PC-3 (cell line): Measurements from ENCODE around the gene PLA2G4F. TPM values are rescaled to one million over a fixed set of nuclear protein-coding genes. Genes with fewer than 3 reads are reported as not detected.

Experiments used
- ATAC-seq: fragments of 200-7000 bp; cut with Tn5 transposase; 2 replicates; pipeline ENCODE4 v1.9.1; 2020; ENCODE audit warnings: mild to moderate bottlenecking, moderate library complexity
- BruUV-seq: library from RNA; stranded (reverse); fragments of 400-500 nt; replicated peaks from 2 replicates; lab custom pipeline; 2021; lab: Mats Ljungman, UMichigan
- CTCF ChIA-PET: fragments of 300-600 bp; sonication (Branson Sonifier 250); formaldehyde crosslinking; loops from one replicate; lab custom pipeline; 2022; ENCODE audit warnings: antibody characterized with exemption; lab: Charles Lee
- POLR2A ChIA-PET: fragments of 300-600 bp; sonication (Branson Sonifier 250); formaldehyde crosslinking; loops from one replicate; lab custom pipeline; 2022; ENCODE audit warnings: antibody characterized with exemption; ENCODE audit not compliant: unreplicated experiment; lab: Charles Lee
- DNase-seq: peaks from one replicate; pipeline ENCODE4 v3.0.0-alpha.2; 2015
- H2AFZ ChIP-seq: fragments of 300-600 bp; sonication (generic); 2 replicates; pipeline ENCODE4 v1.6.0; 2016; ENCODE audit warnings: antibody characterized with exemption, low read length
- H3F3A ChIP-seq: fragments of 300-600 bp; sonication (generic); one replicate; pipeline ENCODE4 v1.6.0; 2017; ENCODE audit warnings: antibody characterized with exemption, low read length, control low read depth, mild to moderate bottlenecking; ENCODE audit not compliant: unreplicated experiment
- H3K27ac ChIP-seq: fragments of 300-600 bp; sonication (generic); 2 replicates; pipeline ENCODE4 v1.5.1; 2016; ENCODE audit warnings: mild to moderate bottlenecking, low read length
- H3K27me3 ChIP-seq: fragments of 300-600 bp; sonication (generic); 2 replicates; pipeline ENCODE4 v1.6.1; 2016; ENCODE audit warnings: low read length, mixed read lengths
- H3K36me3 ChIP-seq: fragments of 300-600 bp; sonication (generic); 2 replicates; pipeline ENCODE4 v1.6.1; 2016; ENCODE audit warnings: low read depth, mixed run types, low read length, mixed read lengths
- H3K4me1 ChIP-seq: fragments of 300-600 bp; sonication (generic); 2 replicates; pipeline ENCODE4 v1.5.1; 2016; ENCODE audit warnings: low read length; ENCODE audit not compliant: insufficient read depth
- H3K4me2 ChIP-seq: fragments of 300-600 bp; sonication (generic); 2 replicates; pipeline ENCODE4 v1.6.0; 2016; ENCODE audit warnings: low read length
- H3K4me3 ChIP-seq: fragments of 300-600 bp; sonication (generic); 2 replicates; pipeline ENCODE4 v1.5.1; 2016; ENCODE audit warnings: mild to moderate bottlenecking, low read length, mixed read lengths
- H3K79me2 ChIP-seq: fragments of 300-600 bp; sonication (generic); 2 replicates; pipeline ENCODE4 v1.6.1; 2017; ENCODE audit warnings: low read length, mixed read lengths
- H3K9ac ChIP-seq: fragments of 300-600 bp; sonication (generic); 2 replicates; pipeline ENCODE4 v1.6.0; 2016; ENCODE audit warnings: mild to moderate bottlenecking, low read length
- H3K9me2 ChIP-seq: fragments of 300-600 bp; sonication (generic); replicated peaks from 2 replicates; pipeline ENCODE4 v1.6.1; 2016; ENCODE audit warnings: mixed run types, low read length, mixed read lengths
- H3K9me3 ChIP-seq: fragments of 300-600 bp; sonication (generic); 2 replicates; pipeline ENCODE4 v1.6.1; 2016; ENCODE audit warnings: low read length, mixed read lengths
- H4K20me1 ChIP-seq: fragments of 300-600 bp; sonication (generic); 2 replicates; pipeline ENCODE4 v1.6.1; 2016; ENCODE audit warnings: low read length, mixed read lengths
- CTCF ChIP-seq: fragments of 300-600 bp; sonication (generic); conservative IDR thresholded peaks from 2 replicates; pipeline ENCODE4 v1.5.1; 2017; ENCODE audit warnings: antibody characterized with exemption, low read depth, mild to moderate bottlenecking, low read length
- EZH2 ChIP-seq: fragments of 300-600 bp; sonication (generic); IDR thresholded peaks from one replicate; pipeline ENCODE4 v1.6.1; 2017; ENCODE audit warnings: antibody characterized with exemption, mild to moderate bottlenecking, low read length; ENCODE audit not compliant: unreplicated experiment
- EZH2phosphoT487 ChIP-seq: fragments of 300-600 bp; sonication (generic); IDR thresholded peaks from 2 replicates; pipeline ENCODE4 v1.6.1; 2018; ENCODE audit warnings: mild to moderate bottlenecking, antibody characterized with exemption, low read length, borderline replicate concordance
- intact Hi-C: fragments of 100-400 bp; cut with micrococcal nuclease; formaldehyde crosslinking; loops from 2 replicates; pipeline ENCODE4 v1.9.0; 2023
- total RNA-seq: library from RNA; depleted of rRNA; stranded (reverse); fragments of >200 nt; gene quantifications from 2 replicates; pipeline ENCODE4 v1.2.3, GENCODE V29; 2014

Gene PLA2G4F
- total RNA-seq, 1 experiment from 2014 or later: 5.8 TPM

GRCh38 chr15:42133886-42134502 lies 22.4 kb downstream of the PLA2G4F start:
- Histone ChIP-seq H3K27ac (no peak overlapping the region), H2AFZ (peak overlapping the region; percentile 26; the same call in 1 of the 2 replicates), H4K20me1 (no peaks in the 10 kb centered on the region), H3K27me3 (no peaks in the 10 kb centered on the region), H3K9ac (no peak overlapping the region), H3K9me3 (no peaks in the 10 kb centered on the region), H3K9me2 (no peaks in the 10 kb centered on the region), H3F3A (no peaks in the 10 kb centered on the region), H3K4me2 (0 out of 2 replicates have a peak overlapping the region, but pooled peaks have one; percentile 18), H3K4me3 (no peak overlapping the region), H3K4me1 (peaks cover 17% of the 10 kb centered on the region), H3K79me2 (no peaks in the 10 kb centered on the region), H3K36me3 (no peaks in the 10 kb centered on the region)
- no TSS peak for BruUV-seq
- ATAC-seq: peak; percentile 69
- intact Hi-C loops: no loop called here
- peak; percentile 79 for DNase-seq
- POLR2A ChIA-PET: interaction anchor here (0.7 kb wide), 1 partner anchor 71 kb away, joined by 11 read pairs; no protein-coding TSS in a partner anchor
- CTCF ChIA-PET: interaction anchor here (0.6 to 3.8 kb wide), 2 partner anchors 9 to 49 kb away, joined by 3 to 19 read pairs; no protein-coding TSS in a partner anchor
- TF ChIP-seq EZH2 (no peak), CTCF (peak; percentile 94), EZH2phosphoT487 (no peak)

GRCh38 chr15:42133356-42133755 lies 23.1 kb downstream of the PLA2G4F start:
- H3K4me2 ChIP-seq: no peak overlapping the region
- H4K20me1 ChIP-seq: no peaks in the 10 kb centered on the region
- H3K27me3 ChIP-seq: no peaks in the 10 kb centered on the region
- peaks cover 17% of the 10 kb centered on the region for H3K4me1 ChIP-seq
- H3K4me3 ChIP-seq: no peak overlapping the region
- ChIA-PET POLR2A (no interaction called here), CTCF (interaction anchor here (0.6 to 3.8 kb wide), 2 partner anchors 8 to 49 kb away, joined by 3 to 19 read pairs; no protein-coding TSS in a partner anchor)
- TF ChIP-seq EZH2phosphoT487: no peak
- no peak for TF ChIP-seq EZH2
- TF ChIP-seq CTCF: no peak
- BruUV-seq: no TSS peak
- intact Hi-C loops: no loop called here
- ATAC-seq (no peak), DNase-seq (no peak)
- no peak overlapping the region for H2AFZ ChIP-seq
- no peak overlapping the region for H3K9ac ChIP-seq
- H3K36me3 ChIP-seq: no peaks in the 10 kb centered on the region
- no peaks in the 10 kb centered on the region for H3F3A ChIP-seq
- H3K9me3 ChIP-seq: no peaks in the 10 kb centered on the region
- no peaks in the 10 kb centered on the region for H3K9me2 ChIP-seq
- H3K27ac ChIP-seq: no peak overlapping the region
- no peaks in the 10 kb centered on the region for H3K79me2 ChIP-seq
